Liver (tissue), 9 donors: ENCODE results near the gene PRSS12. TPM values are rescaled to one million over a fixed set of nuclear protein-coding genes. Genes with fewer than 3 reads are reported as not detected.
"Not testable (repeated sequence)": the region's sequence is repeated elsewhere in the genome, so short reads cannot be mapped to it uniquely, and the experiment has no call there.

ENCODE experiments used
- DNase-seq: peaks from one replicate; pipeline ENCODE4 v3.0.0-alpha.2; 2017; ENCODE audit warnings: low spot score
- H3K27ac ChIP-seq, 2 donors: one replicate each; pipeline ENCODE4 v1.7.0; 2013; ENCODE audit warnings: inconsistent platforms in 2 of 2, low read length in 2 of 2, control low read depth in 1 of 2, low read depth in 1 of 2, mild to moderate bottlenecking in 1 of 2
- H3K27me3 ChIP-seq, 4 donors: one replicate each; pipeline versions ENCODE4 v1.6.1 to v1.7.0; 2013; ENCODE audit warnings: low read length in 3 of 4, inconsistent platforms in 1 of 4, mild to moderate bottlenecking in 1 of 4, moderate library complexity in 1 of 4; ENCODE audit not compliant: control insufficient read depth in 4 of 4, insufficient read depth in 4 of 4
- H3K36me3 ChIP-seq, 4 donors: one replicate each; pipeline versions ENCODE4 v1.6.1 to v1.7.0; 2013; ENCODE audit warnings: low read length in 3 of 4, mild to moderate bottlenecking in 3 of 4, low read depth in 1 of 4, moderate library complexity in 1 of 4; ENCODE audit not compliant: control insufficient read depth in 4 of 4, insufficient read depth in 3 of 4
- H3K4me1 ChIP-seq, 4 donors: one replicate each; pipeline versions ENCODE4 v1.6.1 to v1.7.0; 2013; ENCODE audit warnings: low read length in 3 of 4, mild to moderate bottlenecking in 3 of 4, moderate library complexity in 1 of 4; ENCODE audit not compliant: control insufficient read depth in 4 of 4, insufficient read depth in 4 of 4
- H3K4me3 ChIP-seq, 3 donors: one replicate each; pipeline versions ENCODE4 v1.6.1 to v1.7.0; 2013; ENCODE audit warnings: low read length in 3 of 3, control low read depth in 1 of 3, low read depth in 1 of 3, mild to moderate bottlenecking in 1 of 3
- H3K9ac ChIP-seq, 2 donors: one replicate each; pipeline ENCODE4 v1.7.0; 2013; ENCODE audit warnings: low read length in 2 of 2, mild to moderate bottlenecking in 2 of 2, moderate library complexity in 2 of 2, control low read depth in 1 of 2, low read depth in 1 of 2
- H3K9me3 ChIP-seq, 4 donors: one replicate each; pipeline versions ENCODE4 v1.6.1 to v1.7.0; 2013; ENCODE audit warnings: low read length in 3 of 4; ENCODE audit not compliant: control insufficient read depth in 4 of 4
- EGR1 ChIP-seq, 2 donors: IDR thresholded peaks; 2 replicates each; pipeline ENCODE4 v1.6.1; 2016 to 2018; ENCODE audit warnings: antibody characterized with exemption in 2 of 2, low read depth in 2 of 2
- FOXA1 ChIP-seq: IDR thresholded peaks from 2 replicates; pipeline ENCODE4 v1.6.1; 2016; ENCODE audit warnings: antibody characterized with exemption
- FOXA2 ChIP-seq: IDR thresholded peaks from 2 replicates; pipeline ENCODE4 v1.6.1; 2016; ENCODE audit warnings: antibody characterized with exemption
- GABPA ChIP-seq, 2 donors: IDR thresholded peaks in 1 of 2; conservative IDR thresholded peaks in 1 of 2; 2 replicates each; pipeline ENCODE4 v1.6.1; 2016; ENCODE audit warnings: antibody characterized with exemption in 2 of 2, mild to moderate bottlenecking in 1 of 2, moderate library complexity in 1 of 2
- HNF4A ChIP-seq, 2 donors: conservative IDR thresholded peaks; 2 replicates each; pipeline ENCODE4 v1.6.1; 2016; ENCODE audit warnings: antibody characterized with exemption in 2 of 2, mild to moderate bottlenecking in 2 of 2
- HNF4G ChIP-seq: IDR thresholded peaks from 2 replicates; pipeline ENCODE4 v1.6.1; 2016; ENCODE audit warnings: antibody characterized with exemption
- JUND ChIP-seq, 2 donors: IDR thresholded peaks; 2 replicates each; pipeline ENCODE4 v1.6.1; 2016; ENCODE audit warnings: antibody characterized with exemption in 2 of 2
- NR2F2 ChIP-seq: IDR thresholded peaks from 2 replicates; pipeline ENCODE4 v1.6.1; 2016; ENCODE audit warnings: antibody characterized with exemption
- RAD21 ChIP-seq, 2 donors: IDR thresholded peaks; 2 replicates each; pipeline ENCODE4 v1.6.1; 2016; ENCODE audit warnings: antibody characterized with exemption in 2 of 2, mild to moderate bottlenecking in 2 of 2
- RXRA ChIP-seq, 2 donors: IDR thresholded peaks; 2 replicates each; pipeline ENCODE4 v1.6.1; 2017 to 2018; ENCODE audit warnings: antibody characterized with exemption in 2 of 2, mild to moderate bottlenecking in 1 of 2
- SP1 ChIP-seq: IDR thresholded peaks from 2 replicates; pipeline ENCODE4 v1.6.1; 2018; ENCODE audit warnings: antibody characterized with exemption, mild to moderate bottlenecking
- TAF1 ChIP-seq: conservative IDR thresholded peaks from 2 replicates; pipeline ENCODE4 v1.6.1; 2016; ENCODE audit warnings: antibody characterized with exemption, mild to moderate bottlenecking
- YY1 ChIP-seq: IDR thresholded peaks from 2 replicates; pipeline ENCODE4 v1.6.1; 2016; ENCODE audit warnings: antibody characterized with exemption, mild to moderate bottlenecking
- WGBS: extraction: QIAGEN DNeasy Blood & Tissue Kit; methylation state at CpG from one replicate; pipeline ENCODE4 v1.1.7; 2013; 5-methylcytosine and 5-hydroxymethylcytosine counted together
- polyA plus RNA-seq, 2 donors: library from polyadenylated mRNA; stranded (reverse) in 1 of 2; unstranded in 1 of 2; fragments of 200-250 nt in 1 of 2; fragments of >200 nt in 1 of 2; fragmentation: Nextera tagmentation in 1 of 2; extraction: Ambion mirVana in 1 of 2; gene quantifications; one replicate each; pipeline versions ENCODE4 v1.2.1 to v1.2.3, GENCODE V29; 2013 to 2015
- total RNA-seq, 2 donors: library from RNA; depleted of rRNA; stranded (reverse); fragments of >200 nt; gene quantifications; one replicate each; pipeline ENCODE4 v1.2.3, GENCODE V29; 2014
- TF ChIP-seq, protein P1 (sequence below): IDR thresholded peaks from 2 replicates; pipeline ENCODE4 v1.6.1; 2016; ENCODE audit warnings: antibody characterized with exemption
- TF ChIP-seq, protein P2 (sequence below): IDR thresholded peaks from 2 replicates; pipeline ENCODE4 v1.6.1; 2016; ENCODE audit warnings: antibody characterized with exemption, mild to moderate bottlenecking
- TF ChIP-seq, protein P3 (sequence below): fragments of 150-350 bp; IDR thresholded peaks from 2 replicates; pipeline ENCODE4 v1.5.1; 2017; ENCODE audit warnings: improper control_type of control experiment, low read depth, low read length; ENCODE audit not compliant: missing input control
- TF ChIP-seq, protein P4 (sequence below): IDR thresholded peaks from 2 replicates; pipeline ENCODE4 v1.6.1; 2016; ENCODE audit warnings: antibody characterized with exemption
- TF ChIP-seq, protein P5 (sequence below): IDR thresholded peaks from 2 replicates; pipeline ENCODE4 v1.6.1; 2016; ENCODE audit warnings: antibody characterized with exemption
- donor health status: healthy.
- donor health status: healthy.
- donor health status: healthy.
- donor health status: healthy.
- donor health status: healthy.

The PRSS12 gene
- total and polyA plus RNA-seq, 4 donors: 0.07 to 0.25 (median 0.10) TPM

DNA sequence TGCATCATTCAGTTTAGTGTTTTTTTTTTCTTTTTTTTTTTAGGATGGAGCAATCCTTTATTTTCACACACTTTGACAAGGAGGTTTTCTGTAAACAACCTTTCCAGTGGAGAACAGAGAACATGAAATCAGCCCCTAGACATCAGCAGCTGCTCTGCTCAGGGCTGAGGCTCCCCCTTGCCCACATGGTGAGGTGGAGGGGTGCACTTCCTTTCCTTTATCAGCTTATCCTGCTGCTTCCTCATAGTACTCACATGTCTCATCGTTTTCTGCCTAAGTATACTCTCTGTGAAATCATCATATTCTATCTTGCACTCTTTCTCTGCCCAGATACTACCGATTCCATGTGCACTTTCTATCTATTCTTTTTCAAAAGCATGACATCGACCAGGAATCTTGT is 47.6 kb upstream of the PRSS12 start:
- no peaks in the 10 kb centered on the region for H3K4me1 ChIP-seq
- H3K27ac ChIP-seq: no peak overlapping the region
- no peak overlapping the region for H3K4me3 ChIP-seq
- no peaks in the 10 kb centered on the region for H3K27me3 ChIP-seq
- H3K9ac ChIP-seq: no peak overlapping the region
- no peak for DNase-seq
- 55% methylated on average over 3 of the region's 3 CpGs for WGBS
- no peaks in the 10 kb centered on the region for H3K36me3 ChIP-seq
- no peaks in the 10 kb centered on the region for H3K9me3 ChIP-seq
- TF ChIP-seq HNF4A (conservative IDR thresholded peaks at IDR 0.05): no peak
- TF ChIP-seq, protein P1, sequence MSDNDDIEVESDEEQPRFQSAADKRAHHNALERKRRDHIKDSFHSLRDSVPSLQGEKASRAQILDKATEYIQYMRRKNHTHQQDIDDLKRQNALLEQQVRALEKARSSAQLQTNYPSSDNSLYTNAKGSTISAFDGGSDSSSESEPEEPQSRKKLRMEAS: no peak
- no peak for TF ChIP-seq EGR1 (IDR thresholded peaks at IDR 0.05; ENCODE audit: low read depth in 2 of 2)
- TF ChIP-seq, protein P2, sequence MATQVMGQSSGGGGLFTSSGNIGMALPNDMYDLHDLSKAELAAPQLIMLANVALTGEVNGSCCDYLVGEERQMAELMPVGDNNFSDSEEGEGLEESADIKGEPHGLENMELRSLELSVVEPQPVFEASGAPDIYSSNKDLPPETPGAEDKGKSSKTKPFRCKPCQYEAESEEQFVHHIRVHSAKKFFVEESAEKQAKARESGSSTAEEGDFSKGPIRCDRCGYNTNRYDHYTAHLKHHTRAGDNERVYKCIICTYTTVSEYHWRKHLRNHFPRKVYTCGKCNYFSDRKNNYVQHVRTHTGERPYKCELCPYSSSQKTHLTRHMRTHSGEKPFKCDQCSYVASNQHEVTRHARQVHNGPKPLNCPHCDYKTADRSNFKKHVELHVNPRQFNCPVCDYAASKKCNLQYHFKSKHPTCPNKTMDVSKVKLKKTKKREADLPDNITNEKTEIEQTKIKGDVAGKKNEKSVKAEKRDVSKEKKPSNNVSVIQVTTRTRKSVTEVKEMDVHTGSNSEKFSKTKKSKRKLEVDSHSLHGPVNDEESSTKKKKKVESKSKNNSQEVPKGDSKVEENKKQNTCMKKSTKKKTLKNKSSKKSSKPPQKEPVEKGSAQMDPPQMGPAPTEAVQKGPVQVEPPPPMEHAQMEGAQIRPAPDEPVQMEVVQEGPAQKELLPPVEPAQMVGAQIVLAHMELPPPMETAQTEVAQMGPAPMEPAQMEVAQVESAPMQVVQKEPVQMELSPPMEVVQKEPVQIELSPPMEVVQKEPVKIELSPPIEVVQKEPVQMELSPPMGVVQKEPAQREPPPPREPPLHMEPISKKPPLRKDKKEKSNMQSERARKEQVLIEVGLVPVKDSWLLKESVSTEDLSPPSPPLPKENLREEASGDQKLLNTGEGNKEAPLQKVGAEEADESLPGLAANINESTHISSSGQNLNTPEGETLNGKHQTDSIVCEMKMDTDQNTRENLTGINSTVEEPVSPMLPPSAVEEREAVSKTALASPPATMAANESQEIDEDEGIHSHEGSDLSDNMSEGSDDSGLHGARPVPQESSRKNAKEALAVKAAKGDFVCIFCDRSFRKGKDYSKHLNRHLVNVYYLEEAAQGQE: no peak
- TF ChIP-seq HNF4G: no peak
- TF ChIP-seq RXRA (IDR thresholded peaks at IDR 0.05): no peak
- no peak for TF ChIP-seq NR2F2
- TF ChIP-seq SP1: no peak
- TF ChIP-seq TAF1: no peak
- TF ChIP-seq FOXA1: no peak
- no peak for TF ChIP-seq FOXA2
- TF ChIP-seq, protein P3, sequence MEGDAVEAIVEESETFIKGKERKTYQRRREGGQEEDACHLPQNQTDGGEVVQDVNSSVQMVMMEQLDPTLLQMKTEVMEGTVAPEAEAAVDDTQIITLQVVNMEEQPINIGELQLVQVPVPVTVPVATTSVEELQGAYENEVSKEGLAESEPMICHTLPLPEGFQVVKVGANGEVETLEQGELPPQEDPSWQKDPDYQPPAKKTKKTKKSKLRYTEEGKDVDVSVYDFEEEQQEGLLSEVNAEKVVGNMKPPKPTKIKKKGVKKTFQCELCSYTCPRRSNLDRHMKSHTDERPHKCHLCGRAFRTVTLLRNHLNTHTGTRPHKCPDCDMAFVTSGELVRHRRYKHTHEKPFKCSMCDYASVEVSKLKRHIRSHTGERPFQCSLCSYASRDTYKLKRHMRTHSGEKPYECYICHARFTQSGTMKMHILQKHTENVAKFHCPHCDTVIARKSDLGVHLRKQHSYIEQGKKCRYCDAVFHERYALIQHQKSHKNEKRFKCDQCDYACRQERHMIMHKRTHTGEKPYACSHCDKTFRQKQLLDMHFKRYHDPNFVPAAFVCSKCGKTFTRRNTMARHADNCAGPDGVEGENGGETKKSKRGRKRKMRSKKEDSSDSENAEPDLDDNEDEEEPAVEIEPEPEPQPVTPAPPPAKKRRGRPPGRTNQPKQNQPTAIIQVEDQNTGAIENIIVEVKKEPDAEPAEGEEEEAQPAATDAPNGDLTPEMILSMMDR: no peak
- no peak for TF ChIP-seq YY1
- TF ChIP-seq, protein P4, sequence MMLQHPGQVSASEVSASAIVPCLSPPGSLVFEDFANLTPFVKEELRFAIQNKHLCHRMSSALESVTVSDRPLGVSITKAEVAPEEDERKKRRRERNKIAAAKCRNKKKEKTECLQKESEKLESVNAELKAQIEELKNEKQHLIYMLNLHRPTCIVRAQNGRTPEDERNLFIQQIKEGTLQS: no peak
- no peak for TF ChIP-seq GABPA (IDR thresholded peaks at IDR 0.05 in 1 of 2, conservative IDR thresholded peaks at IDR 0.05 in 1 of 2)
- no peak for TF ChIP-seq RAD21 (IDR thresholded peaks at IDR 0.05)
- TF ChIP-seq, protein P5, sequence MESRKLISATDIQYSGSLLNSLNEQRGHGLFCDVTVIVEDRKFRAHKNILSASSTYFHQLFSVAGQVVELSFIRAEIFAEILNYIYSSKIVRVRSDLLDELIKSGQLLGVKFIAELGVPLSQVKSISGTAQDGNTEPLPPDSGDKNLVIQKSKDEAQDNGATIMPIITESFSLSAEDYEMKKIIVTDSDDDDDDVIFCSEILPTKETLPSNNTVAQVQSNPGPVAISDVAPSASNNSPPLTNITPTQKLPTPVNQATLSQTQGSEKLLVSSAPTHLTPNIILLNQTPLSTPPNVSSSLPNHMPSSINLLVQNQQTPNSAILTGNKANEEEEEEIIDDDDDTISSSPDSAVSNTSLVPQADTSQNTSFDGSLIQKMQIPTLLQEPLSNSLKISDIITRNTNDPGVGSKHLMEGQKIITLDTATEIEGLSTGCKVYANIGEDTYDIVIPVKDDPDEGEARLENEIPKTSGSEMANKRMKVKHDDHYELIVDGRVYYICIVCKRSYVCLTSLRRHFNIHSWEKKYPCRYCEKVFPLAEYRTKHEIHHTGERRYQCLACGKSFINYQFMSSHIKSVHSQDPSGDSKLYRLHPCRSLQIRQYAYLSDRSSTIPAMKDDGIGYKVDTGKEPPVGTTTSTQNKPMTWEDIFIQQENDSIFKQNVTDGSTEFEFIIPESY: no peak
- TF ChIP-seq JUND (IDR thresholded peaks at IDR 0.05): no peak

DNA sequence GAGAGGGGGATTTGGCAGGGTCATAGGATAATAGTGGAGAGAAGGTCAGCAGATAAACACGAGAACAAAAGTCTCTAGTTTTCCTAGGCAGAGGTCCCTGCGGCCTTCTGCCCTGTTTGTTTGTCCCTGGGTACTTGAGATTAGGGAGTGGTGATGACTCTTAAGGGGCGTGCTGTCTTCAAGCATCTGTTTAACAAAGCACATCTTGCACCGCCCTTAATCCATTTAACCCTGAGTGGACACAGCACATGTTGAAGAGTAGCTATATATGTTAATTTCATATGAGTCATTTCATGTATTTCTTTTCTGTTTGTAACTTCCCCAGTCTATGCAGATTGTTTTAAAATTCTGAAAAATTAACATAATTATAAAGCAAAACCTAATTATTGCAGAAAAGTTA is 47.1 kb upstream of the PRSS12 start:
- not testable (repeated sequence) for DNase-seq, H3K36me3 ChIP-seq, H3K4me3 ChIP-seq, H3K27me3 ChIP-seq, H3K9ac ChIP-seq, H3K27ac ChIP-seq, H3K4me1 ChIP-seq, H3K9me3 ChIP-seq
- 70% methylated on average over 4 of the region's 4 CpGs for WGBS
